Uterus (tissue), 2 donors: ENCODE data around the gene PRSS22.

Experiments
- POLR2A ChIP-seq, 2 donors: fragments of 450-650 bp; IDR thresholded peaks; one replicate each; pipeline ENCODE4 v1.6.1; 2016; ENCODE audit warnings: antibody characterized with exemption in 2 of 2, mild to moderate bottlenecking in 1 of 2, moderate library complexity in 1 of 2
- TF ChIP-seq, protein P1 (sequence below), 4 experiments: fragments of 200-600 bp in 2 of 4; fragments of 450-650 bp in 2 of 4; sonication (generic) in 2 of 4; IDR thresholded peaks; one replicate each; pipeline ENCODE4 v1.5.1; 2016 to 2019; ENCODE audit warnings: antibody characterized with exemption in 4 of 4, mild to moderate bottlenecking in 2 of 4, moderate library complexity in 1 of 4

DNA sequence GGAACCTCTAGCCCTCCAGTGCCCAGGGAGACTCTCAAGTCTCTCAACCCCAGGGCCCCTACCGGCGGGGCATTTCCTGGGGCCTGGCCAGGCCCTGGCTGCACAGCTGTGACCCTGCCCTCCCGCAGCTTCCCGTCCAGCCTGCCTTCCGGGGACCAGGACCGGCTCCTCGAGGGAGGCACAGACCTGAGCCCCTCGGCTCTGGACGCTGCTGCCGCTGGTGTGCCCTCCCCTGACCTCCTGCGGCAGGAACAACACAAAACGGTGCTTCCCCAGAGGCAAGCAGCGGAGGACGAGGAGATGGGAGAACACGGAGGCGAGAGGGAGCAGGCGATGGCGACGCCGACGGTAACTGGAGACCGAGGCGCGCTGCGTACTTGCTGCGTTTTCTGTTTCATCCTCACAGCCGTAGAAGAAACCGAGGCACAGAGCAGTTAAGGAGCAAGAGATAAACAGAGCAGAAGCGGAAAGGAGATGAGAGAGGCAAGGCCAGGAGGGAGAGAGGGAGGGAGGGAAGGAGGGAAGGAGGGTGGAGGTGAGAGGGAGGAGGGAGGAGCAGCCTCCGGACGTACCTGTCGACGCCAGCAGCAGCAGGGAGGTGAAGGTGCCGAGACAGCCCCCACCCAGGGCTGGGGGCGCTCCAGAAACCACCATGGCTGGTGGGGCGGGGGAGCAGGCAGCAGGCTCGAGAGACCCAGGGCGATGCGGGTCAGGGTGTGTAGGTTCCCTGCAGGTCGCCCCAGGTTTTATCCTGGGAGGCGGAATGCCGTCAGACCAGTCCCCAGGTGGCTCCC is at the start of gene PRSS22:
- TF ChIP-seq, protein P1, sequence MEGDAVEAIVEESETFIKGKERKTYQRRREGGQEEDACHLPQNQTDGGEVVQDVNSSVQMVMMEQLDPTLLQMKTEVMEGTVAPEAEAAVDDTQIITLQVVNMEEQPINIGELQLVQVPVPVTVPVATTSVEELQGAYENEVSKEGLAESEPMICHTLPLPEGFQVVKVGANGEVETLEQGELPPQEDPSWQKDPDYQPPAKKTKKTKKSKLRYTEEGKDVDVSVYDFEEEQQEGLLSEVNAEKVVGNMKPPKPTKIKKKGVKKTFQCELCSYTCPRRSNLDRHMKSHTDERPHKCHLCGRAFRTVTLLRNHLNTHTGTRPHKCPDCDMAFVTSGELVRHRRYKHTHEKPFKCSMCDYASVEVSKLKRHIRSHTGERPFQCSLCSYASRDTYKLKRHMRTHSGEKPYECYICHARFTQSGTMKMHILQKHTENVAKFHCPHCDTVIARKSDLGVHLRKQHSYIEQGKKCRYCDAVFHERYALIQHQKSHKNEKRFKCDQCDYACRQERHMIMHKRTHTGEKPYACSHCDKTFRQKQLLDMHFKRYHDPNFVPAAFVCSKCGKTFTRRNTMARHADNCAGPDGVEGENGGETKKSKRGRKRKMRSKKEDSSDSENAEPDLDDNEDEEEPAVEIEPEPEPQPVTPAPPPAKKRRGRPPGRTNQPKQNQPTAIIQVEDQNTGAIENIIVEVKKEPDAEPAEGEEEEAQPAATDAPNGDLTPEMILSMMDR (IDR thresholded peaks at IDR 0.05): no peak
- TF ChIP-seq POLR2A (IDR thresholded peaks at IDR 0.05): no peak
